Right lobe of liver (tissue), 6 donors: ENCODE measurements around the gene TMEM233. TPM values are rescaled to one million over a fixed set of nuclear protein-coding genes. Genes with fewer than 3 reads are reported as not detected.

Experiments
- ATAC-seq, 4 donors: fragments of 200-7000 bp; cut with Tn5 transposase; one replicate each; pipeline ENCODE4 v1.9.1; 2020; ENCODE audit warnings: mild to moderate bottlenecking in 4 of 4, moderate library complexity in 4 of 4
- DNase-seq, 3 donors: peaks; one replicate each; pipeline ENCODE4 v3.0.0-alpha.2; 2020
- H3K27ac ChIP-seq, 3 donors: fragments of 200-600 bp; one replicate each; pipeline ENCODE4 v1.8.0; 2022
- H3K27me3 ChIP-seq, 2 donors: fragments of 200-600 bp; one replicate each; pipeline ENCODE4 v1.8.0; 2022
- H3K36me3 ChIP-seq, 4 donors: fragments of 200-600 bp; sonication (generic) in 1 of 4; one replicate each; pipeline versions ENCODE4 v1.5.1 to v1.8.0; 2017 to 2022; ENCODE audit warnings: control low read depth in 1 of 4
- H3K4me1 ChIP-seq, 4 donors: fragments of 200-600 bp; sonication (generic) in 1 of 4; one replicate each; pipeline versions ENCODE4 v1.5.1 to v1.8.0; 2017 to 2022; ENCODE audit warnings: control low read depth in 1 of 4
- H3K4me3 ChIP-seq, 3 donors: fragments of 200-600 bp; one replicate each; pipeline ENCODE4 v1.8.0; 2022
- H3K9me3 ChIP-seq, 4 donors: fragments of 200-600 bp; sonication (generic) in 1 of 4; one replicate each; pipeline versions ENCODE4 v1.5.1 to v1.8.0; 2017 to 2022; ENCODE audit warnings: control low read depth in 1 of 4
- POLR2A ChIP-seq: fragments of 450-650 bp; IDR thresholded peaks from one replicate; pipeline ENCODE4 v1.6.1; 2017; ENCODE audit warnings: antibody characterized with exemption, mild to moderate bottlenecking
- WGBS: methylation state at CpG from one replicate; pipeline ENCODE4 v1.1.6; 2018; ENCODE audit warnings: low coverage, low lambda C conversion rate; ENCODE audit not compliant: insufficient coverage; ENCODE audit errors: missing lambda C conversion rate; 5-methylcytosine and 5-hydroxymethylcytosine counted together
- intact Hi-C, 2 donors: fragments of 100-400 bp; cut with DNase I; formaldehyde crosslinking; loops; one replicate each; pipeline versions ENCODE4 v1.11.2 to v1.14.1; 2022
- small RNA-seq, 2 experiments: library from RNA; depleted of rRNA; stranded (forward); fragments of <200 nt; gene quantifications; one replicate each; pipeline ENCODE3, GENCODE V24; 2016
- total RNA-seq, 6 experiments: library from RNA; depleted of rRNA in 2 of 6; stranded (reverse); fragments of >200 nt in 2 of 6; fragmentation: NEBNext Ultra II Directional in 3 of 6; extraction: Animal tissue kit (Norgen Biotek cat#: 25700) in 3 of 6; gene quantifications; one replicate each; pipeline versions ENCODE4 v1.1.0 to v1.2.4, GENCODE V29; 2016 to 2023
- TF ChIP-seq, protein P1 (sequence below), 4 donors: fragments of 200-600 bp in 3 of 4; fragments of 450-650 bp in 1 of 4; IDR thresholded peaks; one replicate each; pipeline versions ENCODE4 v1.5.1 to v1.8.0; 2016 to 2022; ENCODE audit warnings: antibody characterized with exemption in 4 of 4, mild to moderate bottlenecking in 2 of 4
- donor health status: DM: no; HTN: yes; CAD: no.
- donor health status: DM: no; HTN: no; CAD: no.
- donor health status: DM: no; HTN: no; CAD: no.
- donor health status: DM: no; HTN: yes; CAD: no.
- donor health status: DM: no; HTN: yes; CAD: no.

Gene TMEM233
- total RNA-seq, 6 experiments from 2014 or later = 0.09 to 0.40 (median 0.21) TPM; not detected in 2

DNA sequence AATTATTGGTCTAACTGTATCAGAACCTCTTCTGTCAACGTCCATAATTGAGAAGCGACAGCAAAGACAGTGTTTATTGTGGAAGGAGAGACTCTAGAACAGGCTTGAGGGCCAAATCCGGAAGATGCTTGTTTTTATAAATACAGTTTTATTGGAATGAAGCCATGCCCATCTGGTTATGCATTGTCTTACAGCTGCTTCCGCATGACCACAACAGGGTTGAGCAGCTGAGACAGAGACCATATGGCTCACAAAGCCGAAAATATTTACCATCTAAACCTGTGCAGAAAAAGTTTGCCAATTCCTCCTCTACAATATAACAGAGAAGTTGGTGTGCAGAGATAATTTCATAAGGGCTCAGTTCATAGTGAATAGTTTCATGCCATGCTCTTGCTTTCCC is 98.8 kb downstream of the TMEM233 start:
- intact Hi-C loops = no loop called here
- WGBS = 69% methylated on average over 5 of the region's 5 CpGs
- TF ChIP-seq POLR2A = no peak
- TF ChIP-seq, protein P1, sequence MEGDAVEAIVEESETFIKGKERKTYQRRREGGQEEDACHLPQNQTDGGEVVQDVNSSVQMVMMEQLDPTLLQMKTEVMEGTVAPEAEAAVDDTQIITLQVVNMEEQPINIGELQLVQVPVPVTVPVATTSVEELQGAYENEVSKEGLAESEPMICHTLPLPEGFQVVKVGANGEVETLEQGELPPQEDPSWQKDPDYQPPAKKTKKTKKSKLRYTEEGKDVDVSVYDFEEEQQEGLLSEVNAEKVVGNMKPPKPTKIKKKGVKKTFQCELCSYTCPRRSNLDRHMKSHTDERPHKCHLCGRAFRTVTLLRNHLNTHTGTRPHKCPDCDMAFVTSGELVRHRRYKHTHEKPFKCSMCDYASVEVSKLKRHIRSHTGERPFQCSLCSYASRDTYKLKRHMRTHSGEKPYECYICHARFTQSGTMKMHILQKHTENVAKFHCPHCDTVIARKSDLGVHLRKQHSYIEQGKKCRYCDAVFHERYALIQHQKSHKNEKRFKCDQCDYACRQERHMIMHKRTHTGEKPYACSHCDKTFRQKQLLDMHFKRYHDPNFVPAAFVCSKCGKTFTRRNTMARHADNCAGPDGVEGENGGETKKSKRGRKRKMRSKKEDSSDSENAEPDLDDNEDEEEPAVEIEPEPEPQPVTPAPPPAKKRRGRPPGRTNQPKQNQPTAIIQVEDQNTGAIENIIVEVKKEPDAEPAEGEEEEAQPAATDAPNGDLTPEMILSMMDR (IDR thresholded peaks at IDR 0.05) = no peak
- Histone ChIP-seq H3K9me3 (no peaks in the 10 kb centered on the region), H3K27me3 (no peaks in the 10 kb centered on the region), H3K4me1 (peaks cover 0 to 22% (median 3%) of the 10 kb centered on the region in 4 donors), H3K27ac (no peak overlapping the region), H3K36me3 (no peaks in the 10 kb centered on the region), H3K4me3 (no peak overlapping the region)
- DNase-seq = no peak
- no peak for ATAC-seq

Small RNA genes within 50 kb of the gene (small RNA-seq; reads per million reads assigned to genes)
- gene RN7SKP197 = 0 reads per million in 2 experiments

Other genes with a start within 250 kb of the TMEM233 start
- gene PRKAB1, start 74.4 kb downstream of the TMEM233 start, total RNA-seq = 10 to 100 TPM in 4 of 6 experiments, 1 to 10 TPM in 2; 8.2 to 17.1 (median 10.3) TPM